GM12875 (cell line): ENCODE measurements around the gene FBXL7.

Experiments used
- H3K4me3 ChIP-seq: one replicate; pipeline ENCODE4 v1.5.1; 2011; ENCODE audit warnings: low read depth, low read length, control low read depth
- CTCF ChIP-seq: IDR thresholded peaks from 2 replicates; pipeline ENCODE4 v1.5.1; 2011; ENCODE audit warnings: low read depth, mild to moderate bottlenecking, control low read depth, inconsistent platforms, low read length, moderate library complexity, borderline replicate concordance; ENCODE audit not compliant: insufficient read depth

Gene FBXL7

GRCh38 chr5:15786326-15786725, 286.3 kb downstream of the FBXL7 start:
- no peak for TF ChIP-seq CTCF
- no peak overlapping the region for H3K4me3 ChIP-seq

- TF ChIP-seq CTCF = no peak
- no peak overlapping the region for H3K4me3 ChIP-seq
Observed at GRCh38 chr5:15786884-15787283, 286.9 kb downstream of the FBXL7 start.

GRCh38 chr5:15787681-15788080, 287.7 kb downstream of the FBXL7 start:
- no peak for TF ChIP-seq CTCF
- H3K4me3 ChIP-seq = no peak overlapping the region

- H3K4me3 ChIP-seq = no peak overlapping the region
- no peak for TF ChIP-seq CTCF
Observed at GRCh38 chr5:15789642-15790041, 289.7 kb downstream of the FBXL7 start.

GRCh38 chr5:15790446-15791018, 290.6 kb downstream of the FBXL7 start:
- no peak overlapping the region for H3K4me3 ChIP-seq
- no peak for TF ChIP-seq CTCF

- no peak overlapping the region for H3K4me3 ChIP-seq
- TF ChIP-seq CTCF = no peak
Observed at GRCh38 chr5:15791274-15791673, 291.3 kb downstream of the FBXL7 start.

- no peak overlapping the region for H3K4me3 ChIP-seq
- no peak for TF ChIP-seq CTCF
Observed at GRCh38 chr5:15791859-15792258, 291.9 kb downstream of the FBXL7 start.
